SU-DHL-6 (cell line): ENCODE results near the gene LYPD1.

Source experiments
- H2AFZ ChIP-seq: fragments of 200-600 bp; sonication (generic); 2 replicates; pipeline ENCODE4 v1.6.1; 2014; ENCODE audit warnings: low read depth, mild to moderate bottlenecking, moderate library complexity, mixed read lengths, antibody characterized with exemption, low read length; ENCODE audit not compliant: severe bottlenecking
- H3F3A ChIP-seq: fragments of 200-600 bp; shearing (Covaris generic); 2 replicates; pipeline ENCODE4 v1.6.0; 2016; ENCODE audit warnings: antibody characterized with exemption, mild to moderate bottlenecking; ENCODE audit not compliant: insufficient read depth
- H3K27ac ChIP-seq: fragments of 200-600 bp; sonication (generic); 2 replicates; pipeline ENCODE4 v1.5.1; 2016; ENCODE audit warnings: low read depth, mild to moderate bottlenecking, low read length, moderate library complexity, mixed read lengths
- H3K27me3 ChIP-seq: fragments of 200-600 bp; sonication (generic), shearing (Covaris generic); 2 replicates; pipeline ENCODE4 v1.6.0; 2014; ENCODE audit warnings: mild to moderate bottlenecking, low read length
- H3K36me3 ChIP-seq: fragments of 200-600 bp; sonication (generic); 2 replicates; pipeline ENCODE4 v1.6.1; 2014; ENCODE audit warnings: mild to moderate bottlenecking, low read length, mixed read lengths
- H3K4me2 ChIP-seq: fragments of 300-600, 200-600 bp; shearing (Covaris generic), sonication (generic); 2 replicates; pipeline ENCODE4 v1.6.0; 2014; ENCODE audit warnings: low read length, low read depth, mild to moderate bottlenecking; ENCODE audit not compliant: poor library complexity, severe bottlenecking
- H3K4me3 ChIP-seq: fragments of 200-600 bp; sonication (generic); 2 replicates; pipeline ENCODE4 v1.5.1; 2014; ENCODE audit warnings: antibody characterized with exemption, low read length, mild to moderate bottlenecking, mixed read lengths; ENCODE audit not compliant: insufficient read depth, poor library complexity, severe bottlenecking
- H3K79me2 ChIP-seq: fragments of 200-600 bp; sonication (generic); 2 replicates; pipeline ENCODE4 v1.6.1; 2014; ENCODE audit warnings: mild to moderate bottlenecking, low read length, moderate library complexity; ENCODE audit not compliant: insufficient read depth
- H3K9ac ChIP-seq: fragments of 200-600 bp; sonication (generic); 2 replicates; pipeline ENCODE4 v1.7.0; 2014; ENCODE audit warnings: mild to moderate bottlenecking, low read length
- H3K9me2 ChIP-seq: fragments of 200-600 bp; sonication (generic); replicated peaks from 2 replicates; pipeline ENCODE4 v1.6.1; 2014; ENCODE audit warnings: low read length; ENCODE audit not compliant: insufficient read depth
- H3K9me3 ChIP-seq: fragments of 200-600 bp; sonication (generic); 2 replicates; pipeline ENCODE4 v1.6.1; 2014; ENCODE audit warnings: low read length, mixed read lengths; ENCODE audit not compliant: insufficient read depth
- H4K20me1 ChIP-seq: fragments of 200-600 bp; sonication (generic); 2 replicates; pipeline ENCODE4 v1.6.1; 2014; ENCODE audit warnings: low read depth, mild to moderate bottlenecking, antibody characterized with exemption, low read length, moderate library complexity, mixed read lengths
- CTCF ChIP-seq: fragments of 200-600 bp; sonication (generic); IDR thresholded peaks from one replicate; pipeline ENCODE4 v1.5.1; 2017; ENCODE audit warnings: antibody characterized with exemption, mild to moderate bottlenecking, low read length, moderate library complexity; ENCODE audit not compliant: insufficient read depth, poor library complexity, severe bottlenecking
- EZH2phosphoT487 ChIP-seq: fragments of 200-600 bp; sonication (generic), shearing (Covaris generic); conservative IDR thresholded peaks from 2 replicates; pipeline ENCODE4 v1.6.1; 2018; ENCODE audit warnings: mild to moderate bottlenecking, antibody characterized with exemption, low read length, moderate library complexity, mixed read lengths

LYPD1 gene

GRCh38 chr2:132645722-132646539, 24.1 kb downstream of the LYPD1 start:
- Histone ChIP-seq H3K4me2 (no peak overlapping the region), H2AFZ (no peak overlapping the region), H3K27ac (no peak overlapping the region), H3K9me2 (no peaks in the 10 kb centered on the region), H4K20me1 (no peaks in the 10 kb centered on the region), H3F3A (no peaks in the 10 kb centered on the region), H3K9me3 (no peaks in the 10 kb centered on the region), H3K27me3 (no peaks in the 10 kb centered on the region), H3K79me2 (no peaks in the 10 kb centered on the region), H3K36me3 (no peaks in the 10 kb centered on the region), H3K9ac (no peak overlapping the region), H3K4me3 (no peak overlapping the region)
- TF ChIP-seq EZH2phosphoT487 (no peak), CTCF (no peak)

GRCh38 chr2:132645176-132645575, 24.8 kb downstream of the LYPD1 start:
- Histone ChIP-seq H3K36me3 (no peaks in the 10 kb centered on the region), H3K27ac (no peak overlapping the region), H3K9me3 (no peaks in the 10 kb centered on the region), H3F3A (no peaks in the 10 kb centered on the region), H3K79me2 (no peaks in the 10 kb centered on the region), H3K27me3 (no peaks in the 10 kb centered on the region), H3K4me2 (no peak overlapping the region), H3K9ac (no peak overlapping the region), H4K20me1 (no peaks in the 10 kb centered on the region), H3K4me3 (no peak overlapping the region), H2AFZ (no peak overlapping the region), H3K9me2 (no peaks in the 10 kb centered on the region)
- TF ChIP-seq CTCF (no peak), EZH2phosphoT487 (no peak)

- no peak overlapping the region for H3K27ac ChIP-seq
- no peaks in the 10 kb centered on the region for H4K20me1 ChIP-seq
- H3K79me2 ChIP-seq: no peaks in the 10 kb centered on the region
- no peak overlapping the region for H3K4me3 ChIP-seq
- H3F3A ChIP-seq: no peaks in the 10 kb centered on the region
- H3K27me3 ChIP-seq: no peaks in the 10 kb centered on the region; the same call in 1 of the 2 replicates
- no peak overlapping the region for H3K4me2 ChIP-seq
- no peak for TF ChIP-seq EZH2phosphoT487
- no peak for TF ChIP-seq CTCF
- no peak overlapping the region for H2AFZ ChIP-seq
- H3K36me3 ChIP-seq: no peaks in the 10 kb centered on the region
- H3K9me3 ChIP-seq: no peaks in the 10 kb centered on the region
- H3K9me2 ChIP-seq: no peaks in the 10 kb centered on the region
- no peak overlapping the region for H3K9ac ChIP-seq
Observed at GRCh38 chr2:132642415-132642814, 27.6 kb downstream of the LYPD1 start.
